DMS114 treated with DMSO at 0.1 percent for 48 hours (cell line): ENCODE results near the gene RASA4.
"Not testable (repeated sequence)": the region's sequence is repeated elsewhere in the genome, so short reads cannot be mapped to it uniquely, and the experiment has no call there.

Source experiments
- DNase-seq: peaks from one replicate; lab custom pipeline; 2025; ENCODE audit not compliant: unreplicated experiment; lab: John Stamatoyannopoulos, UW

Gene RASA4

DNA sequence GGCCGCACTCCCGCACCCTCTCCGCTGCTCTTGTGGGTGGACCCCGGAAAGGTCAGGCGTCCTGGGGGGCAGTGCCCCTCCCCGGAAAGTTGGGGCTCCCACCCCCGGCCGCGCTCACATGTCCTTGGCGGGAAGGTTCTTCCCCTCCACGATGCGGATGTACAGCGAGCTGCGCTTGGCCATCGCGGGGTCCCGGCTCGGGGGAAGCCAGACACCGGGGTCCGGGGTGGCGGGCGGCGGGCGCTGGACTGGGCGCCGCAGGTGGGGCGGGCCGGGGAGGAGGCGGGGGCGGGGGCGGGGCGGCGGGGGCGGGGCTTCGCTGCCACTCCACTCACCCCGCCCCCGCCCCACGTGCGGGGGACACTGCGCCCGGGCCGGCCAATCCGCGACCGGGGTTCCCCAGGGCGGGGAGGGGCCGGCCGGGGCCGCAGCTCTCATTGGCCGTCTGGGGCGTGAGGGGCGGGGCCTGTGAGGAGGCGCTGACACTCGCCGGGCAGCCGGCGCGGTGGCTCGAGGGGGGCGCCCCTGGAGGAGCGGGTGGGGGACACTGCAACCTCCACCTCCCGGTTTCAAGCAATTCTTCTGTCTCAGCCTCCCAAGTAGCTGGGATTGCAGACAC lies at the start of gene RASA4:
TSS of gene RASA4 (minus strand) at position 250 of the 619 bp plus-strand sequence. CDS start at position 183, 67 bp downstream.
- DNase-seq, result not testable (repeated sequence)

DNA sequence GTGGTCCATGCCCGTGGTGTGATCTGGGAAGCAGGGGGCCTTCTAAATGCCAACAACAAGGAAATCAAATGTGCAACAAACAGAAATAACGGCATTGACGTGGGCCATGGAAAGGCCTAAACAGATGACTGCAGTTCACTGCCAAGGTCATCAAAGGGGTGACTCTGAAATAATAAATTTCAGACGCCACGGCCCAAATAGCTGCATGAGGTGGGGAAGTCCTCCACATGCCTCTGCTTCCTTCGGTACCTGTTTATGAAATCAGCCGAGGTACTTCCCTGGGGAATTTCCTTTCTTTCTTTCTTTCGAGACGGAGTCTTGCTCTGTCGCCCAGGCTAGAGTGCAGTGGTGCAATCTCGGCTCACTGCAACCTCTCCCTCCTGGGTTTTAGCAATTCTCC lies 48.2 kb upstream of the RASA4 start:
- DNase-seq, result not testable (repeated sequence)

- DNase-seq, result not testable (repeated sequence)
Observed at GRCh38 chr7:102649924-102650323, 33.4 kb upstream of the RASA4 start, which contains the start of gene SPDYE2B. Gene SPDYE2B, plus strand, starts transcription at chr7:102650319. Its CDS starts 2,030 bp downstream, at chr7:102652349.

DNA sequence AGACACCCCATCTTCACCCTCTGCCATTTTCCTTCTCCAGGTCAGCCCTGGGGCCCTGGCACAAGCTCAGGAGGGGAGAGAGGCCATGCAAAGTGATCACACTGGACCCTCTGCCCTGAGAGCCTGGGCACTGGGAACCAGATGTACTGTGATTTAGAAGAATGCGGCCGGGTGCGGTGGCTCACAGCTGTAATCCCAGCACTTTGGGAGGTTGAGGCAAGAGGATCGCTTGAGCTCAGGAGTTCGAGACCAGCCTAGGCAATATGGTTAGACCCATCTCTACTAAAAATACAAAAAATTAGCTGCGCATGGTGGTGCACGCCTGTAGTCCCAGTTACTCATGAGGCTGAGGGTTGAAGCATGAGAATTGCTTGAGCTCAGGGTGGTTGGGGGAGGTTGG lies 31.3 kb upstream of the RASA4 start:
- not testable (repeated sequence) for DNase-seq

DNA sequence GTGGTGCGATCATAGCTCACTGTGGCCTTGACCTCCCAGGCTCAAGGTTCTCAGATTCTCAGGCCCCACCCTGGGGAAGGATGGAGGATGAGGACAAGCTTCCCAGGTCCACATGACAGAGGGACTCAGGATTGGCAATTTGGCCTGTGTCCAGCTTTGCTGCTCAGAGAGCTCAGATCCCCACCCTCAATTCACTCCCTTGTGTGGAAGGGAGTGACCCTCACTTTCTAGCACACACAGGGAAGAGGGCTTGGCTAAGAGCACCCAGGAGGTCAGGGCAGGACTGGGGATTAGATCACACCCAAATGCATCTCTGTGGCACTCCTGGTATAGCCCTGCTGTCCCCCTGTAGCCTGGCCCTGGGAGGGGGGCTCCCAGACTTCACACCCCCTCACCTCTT lies 26.8 kb upstream of the RASA4 start:
- not testable (repeated sequence) for DNase-seq

- not testable (repeated sequence) for DNase-seq
Observed at GRCh38 chr7:102642691-102643090, 26.1 kb upstream of the RASA4 start, which contains the start of gene UPK3BL1. Gene UPK3BL1, minus strand, starts transcription at chr7:102642791. Its CDS starts 50 bp downstream, at chr7:102642741.

- DNase-seq, result not testable (repeated sequence)
Observed at GRCh38 chr7:102638848-102639247, 22.3 kb upstream of the RASA4 start.

GRCh38 chr7:102636956-102637355 lies 20.4 kb upstream of the RASA4 start:
- not testable (repeated sequence) for DNase-seq

GRCh38 chr7:102635354-102635753 lies 18.8 kb upstream of the RASA4 start:
- DNase-seq, result not testable (repeated sequence)

- not testable (repeated sequence) for DNase-seq
Observed at GRCh38 chr7:102634299-102634698, 17.7 kb upstream of the RASA4 start.

DNA sequence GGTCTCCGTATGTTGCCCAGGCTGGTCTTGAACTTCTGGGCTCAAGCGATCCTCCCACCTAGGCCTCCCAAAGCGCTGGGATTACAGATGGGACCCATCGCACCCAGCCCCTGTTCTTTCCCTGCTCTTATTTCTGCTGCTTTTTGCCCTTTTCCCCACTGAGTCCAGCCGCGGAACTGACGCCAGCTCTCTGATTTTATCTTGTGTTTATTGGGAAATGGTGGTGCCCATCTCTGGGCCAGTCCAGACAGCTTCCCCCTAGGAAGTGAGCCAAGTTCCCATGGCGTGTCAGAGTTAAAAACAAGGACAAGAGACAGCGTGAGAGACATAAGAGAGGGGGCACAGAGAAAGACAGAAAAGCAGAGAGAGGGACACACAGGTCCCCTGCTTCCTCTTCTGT lies 14.1 kb upstream of the RASA4 start:
- DNase-seq, result not testable (repeated sequence)

DNA sequence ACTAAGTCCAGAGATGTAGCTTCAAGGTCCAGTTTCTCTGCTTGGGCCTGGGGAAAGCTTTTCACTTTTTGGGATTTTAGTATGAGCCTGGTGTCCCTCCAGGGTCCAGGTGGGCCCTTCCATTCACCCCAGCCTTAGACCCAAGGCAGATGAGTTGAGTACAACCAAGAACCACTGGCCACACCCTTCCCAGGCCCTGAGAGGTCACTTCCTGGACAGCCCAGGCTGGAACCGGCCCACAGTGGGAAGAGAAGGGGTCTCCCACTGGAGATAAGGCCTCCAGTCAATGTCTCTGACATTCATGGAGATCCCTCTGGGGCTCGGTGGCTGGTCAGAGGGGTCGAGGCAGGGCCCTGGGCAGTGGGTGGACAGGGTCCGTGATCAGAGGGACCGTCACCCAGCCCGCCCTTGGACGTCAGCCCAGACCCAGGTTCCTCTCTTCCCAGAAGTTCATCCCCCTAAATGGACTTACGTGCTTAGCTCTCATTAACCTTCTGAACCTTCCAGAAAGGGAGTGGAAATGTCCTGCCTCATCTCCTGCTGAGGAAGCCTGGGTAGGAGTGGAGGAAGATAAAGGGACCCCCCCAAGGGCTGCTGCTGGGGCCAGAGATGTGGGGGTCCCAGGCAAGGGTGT lies 10.8 kb upstream of the RASA4 start:
- DNase-seq, result not testable (repeated sequence)

DNA sequence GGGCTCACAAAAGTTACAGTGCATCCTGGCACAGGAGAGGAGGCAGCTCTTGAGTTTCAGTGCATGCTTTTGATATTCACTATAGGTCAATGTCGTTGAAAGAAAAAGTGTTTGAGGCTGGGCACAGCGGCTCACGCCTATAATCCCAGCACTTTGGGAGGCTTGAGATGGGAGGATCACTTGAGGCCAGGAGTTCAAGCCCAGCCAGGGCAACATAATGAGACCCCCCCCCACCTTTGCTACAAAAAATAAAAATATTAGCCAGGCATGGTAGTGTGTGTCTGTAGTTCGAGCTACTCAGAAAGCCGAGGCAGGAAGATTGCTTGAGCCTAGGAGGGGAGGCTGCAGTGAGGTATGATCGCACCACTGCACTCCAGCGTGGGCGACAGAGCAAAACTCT lies 1.6 kb upstream of the RASA4 start:
- DNase-seq, result not testable (repeated sequence)

GRCh38 chr7:102615930-102616329 lies 626 bp downstream of the RASA4 start:
- not testable (repeated sequence) for DNase-seq

DNA sequence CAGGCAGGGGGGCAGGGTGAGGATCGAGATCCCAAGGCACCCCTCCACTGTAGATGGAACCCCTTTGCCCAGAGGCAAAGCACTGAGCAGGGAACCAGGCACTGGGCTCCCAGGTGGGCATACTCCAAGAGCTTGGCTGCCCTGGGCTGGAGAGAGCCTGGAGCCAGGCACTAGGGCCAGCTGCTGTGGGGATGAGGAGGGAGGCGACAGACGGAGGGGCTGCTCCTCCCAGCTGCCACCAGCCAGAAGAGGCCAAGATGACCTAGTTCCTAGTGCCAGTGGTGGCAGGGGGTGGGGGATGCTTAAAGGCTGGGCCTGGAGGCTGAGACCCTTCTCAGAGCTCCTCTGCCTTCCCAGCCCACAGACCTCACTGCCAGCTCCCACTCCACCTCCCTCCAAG lies 1.7 kb downstream of the RASA4 start:
- not testable (repeated sequence) for DNase-seq

DNA sequence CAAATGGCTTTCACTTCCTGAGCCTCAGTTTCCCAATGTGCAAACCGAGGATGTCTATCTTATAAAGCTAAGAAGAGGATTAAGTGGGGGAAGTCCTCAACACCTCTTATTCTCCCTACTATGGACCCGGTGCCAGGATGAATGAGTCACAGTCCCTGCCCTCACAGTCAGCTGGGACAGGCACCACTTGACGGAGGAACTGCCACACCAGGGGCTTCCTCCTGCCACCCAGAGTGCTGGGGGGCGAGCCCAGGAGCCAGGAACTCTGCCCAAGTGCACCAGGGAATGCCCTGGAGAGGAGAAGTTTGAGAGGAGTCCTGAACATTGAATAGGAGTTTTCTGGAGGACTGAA lies 2.2 kb downstream of the RASA4 start:
- DNase-seq, result not testable (repeated sequence)

- not testable (repeated sequence) for DNase-seq
Observed at GRCh38 chr7:102613575-102614345, 2.8 kb downstream of the RASA4 start.

- not testable (repeated sequence) for DNase-seq
Observed at GRCh38 chr7:102611675-102612325, 4.8 kb downstream of the RASA4 start.

GRCh38 chr7:102611013-102611674 lies 5.4 kb downstream of the RASA4 start:
- DNase-seq, result not testable (repeated sequence)

DNA sequence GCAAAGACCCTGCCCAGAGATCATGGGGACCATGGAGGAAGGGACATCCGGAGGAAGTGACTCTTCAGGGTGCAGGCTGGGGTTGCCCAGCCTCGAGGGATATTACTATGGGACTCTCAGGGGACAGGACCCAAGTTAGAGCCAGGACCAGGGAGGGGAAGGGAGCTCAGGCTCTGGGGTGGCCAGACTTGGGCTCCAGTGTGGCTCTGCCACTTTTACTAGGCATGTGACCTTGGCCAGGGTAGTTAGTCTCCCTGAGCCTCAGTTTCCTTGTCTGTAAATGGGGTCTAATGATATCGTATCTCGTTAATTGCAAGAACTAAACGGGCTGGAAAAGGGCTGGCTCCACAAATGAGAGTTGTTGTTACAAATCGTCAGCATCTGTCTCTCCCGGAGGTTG lies 6.1 kb downstream of the RASA4 start:
- not testable (repeated sequence) for DNase-seq

- not testable (repeated sequence) for DNase-seq
Observed at GRCh38 chr7:102609734-102610133, 6.8 kb downstream of the RASA4 start.
